Chondrocyte (in vitro differentiated cells): ENCODE measurements around the gene MYB. TPM values are rescaled to one million over a fixed set of nuclear protein-coding genes. Genes with fewer than 3 reads are reported as not detected.

ENCODE experiments used
- DNase-seq: peaks from one replicate; pipeline ENCODE4 v3.0.0; 2021; ENCODE audit warnings: mixed read lengths, low spot score
- H3K27ac Mint-ChIP-seq: one replicate; pipeline ENCODE4 v1.8.0; 2021; ENCODE audit warnings: mild to moderate bottlenecking, moderate library complexity, mixed read lengths; ENCODE audit not compliant: unreplicated experiment
- H3K27me3 Mint-ChIP-seq: 2 replicates; pipeline ENCODE4 v1.8.0; 2021; ENCODE audit warnings: low read depth, mixed read lengths
- H3K36me3 Mint-ChIP-seq: 2 replicates; pipeline ENCODE4 v1.8.0; 2021; ENCODE audit warnings: low read depth, mixed read lengths
- H3K4me1 Mint-ChIP-seq: 2 replicates; pipeline ENCODE4 v1.8.0; 2021; ENCODE audit warnings: low read depth, mild to moderate bottlenecking, mixed read lengths
- H3K4me3 Mint-ChIP-seq: one replicate; pipeline ENCODE4 v1.8.0; 2021; ENCODE audit warnings: mild to moderate bottlenecking, moderate library complexity, mixed read lengths; ENCODE audit not compliant: unreplicated experiment
- H3K9me3 Mint-ChIP-seq: 2 replicates; pipeline ENCODE4 v1.8.0; 2021; ENCODE audit warnings: low read depth, mixed read lengths
- total RNA-seq: library from RNA; stranded (reverse); gene quantifications from 3 replicates; pipeline ENCODE4 v1.2.1, GENCODE V29; 2021
- TF ChIP-seq, protein P1 (sequence below): fragments of 200-600 bp; sonication (generic); IDR thresholded peaks from 2 replicates; pipeline ENCODE4 v1.5.0; 2021; ENCODE audit warnings: antibody characterized with exemption, mild to moderate bottlenecking, moderate library complexity

MYB gene
- total RNA-seq, 1 donor from 2014 or later: 0.20 TPM

DNA sequence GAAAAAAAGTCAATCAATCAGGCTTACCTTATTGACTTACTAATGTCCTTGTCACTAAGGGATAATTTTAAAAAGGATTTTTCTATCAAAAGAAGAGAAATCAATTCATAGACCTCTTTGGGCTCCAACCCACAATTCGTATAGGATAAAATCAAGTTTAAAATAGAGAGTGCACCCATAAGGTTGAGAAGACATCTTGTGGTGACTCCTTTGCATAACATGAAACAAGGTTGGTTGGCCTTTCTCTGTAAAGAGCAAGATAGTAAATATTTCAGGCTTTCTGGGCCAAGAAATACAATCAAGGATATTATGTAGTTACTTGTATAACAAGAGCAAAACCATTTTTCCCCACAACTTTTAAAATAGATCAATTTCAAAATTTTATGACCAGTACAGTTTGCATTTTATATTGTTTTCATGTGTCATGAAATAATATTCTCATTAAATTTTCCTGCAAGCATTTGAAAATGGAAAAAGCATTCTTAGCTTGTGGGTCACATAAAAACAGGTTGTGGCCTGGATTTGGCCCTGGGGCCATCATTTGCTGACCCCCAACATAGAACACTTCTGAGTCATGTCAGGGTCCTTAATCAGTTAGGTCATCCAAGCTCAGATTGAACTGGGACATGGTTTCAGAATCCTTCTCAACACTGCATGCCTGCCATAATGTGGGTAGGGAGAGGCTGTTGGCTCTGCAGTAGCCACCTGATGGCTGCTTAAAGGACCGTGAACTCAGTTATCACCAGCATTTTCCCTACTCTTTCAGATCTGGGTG, 76.7 kb downstream of the MYB start:
- Mint-ChIP-seq H3K36me3 (no peaks in the 10 kb centered on the region), H3K27ac (no peak overlapping the region), H3K4me3 (no peak overlapping the region), H3K9me3 (no peaks in the 10 kb centered on the region), H3K4me1 (no peaks in the 10 kb centered on the region), H3K27me3 (peaks cover 2% of the 10 kb centered on the region)
- TF ChIP-seq, protein P1, sequence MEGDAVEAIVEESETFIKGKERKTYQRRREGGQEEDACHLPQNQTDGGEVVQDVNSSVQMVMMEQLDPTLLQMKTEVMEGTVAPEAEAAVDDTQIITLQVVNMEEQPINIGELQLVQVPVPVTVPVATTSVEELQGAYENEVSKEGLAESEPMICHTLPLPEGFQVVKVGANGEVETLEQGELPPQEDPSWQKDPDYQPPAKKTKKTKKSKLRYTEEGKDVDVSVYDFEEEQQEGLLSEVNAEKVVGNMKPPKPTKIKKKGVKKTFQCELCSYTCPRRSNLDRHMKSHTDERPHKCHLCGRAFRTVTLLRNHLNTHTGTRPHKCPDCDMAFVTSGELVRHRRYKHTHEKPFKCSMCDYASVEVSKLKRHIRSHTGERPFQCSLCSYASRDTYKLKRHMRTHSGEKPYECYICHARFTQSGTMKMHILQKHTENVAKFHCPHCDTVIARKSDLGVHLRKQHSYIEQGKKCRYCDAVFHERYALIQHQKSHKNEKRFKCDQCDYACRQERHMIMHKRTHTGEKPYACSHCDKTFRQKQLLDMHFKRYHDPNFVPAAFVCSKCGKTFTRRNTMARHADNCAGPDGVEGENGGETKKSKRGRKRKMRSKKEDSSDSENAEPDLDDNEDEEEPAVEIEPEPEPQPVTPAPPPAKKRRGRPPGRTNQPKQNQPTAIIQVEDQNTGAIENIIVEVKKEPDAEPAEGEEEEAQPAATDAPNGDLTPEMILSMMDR: peak; percentile 34
- no peak for DNase-seq

DNA sequence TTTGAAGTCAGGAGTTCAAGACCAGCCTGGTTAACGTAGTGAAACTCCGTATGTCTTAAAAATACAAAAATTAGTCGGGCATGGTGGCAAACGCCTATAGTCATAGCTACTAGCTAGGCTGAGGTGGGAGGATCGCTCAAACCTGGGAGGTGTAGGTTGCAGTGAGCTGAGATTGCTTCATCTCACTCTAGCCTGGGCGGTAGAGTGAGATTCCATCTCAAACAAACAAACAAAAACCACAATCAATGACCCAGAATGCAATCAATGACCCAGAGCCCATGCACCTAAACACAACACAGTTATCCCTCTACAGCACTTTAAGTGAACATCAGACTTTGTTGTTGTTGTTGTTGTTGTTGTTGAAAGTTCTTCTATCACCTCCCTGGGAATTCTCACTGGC, 77.9 kb downstream of the MYB start:
- Mint-ChIP-seq H3K4me3 (no peak overlapping the region), H3K9me3 (no peaks in the 10 kb centered on the region), H3K27me3 (peaks cover 2% of the 10 kb centered on the region), H3K4me1 (no peaks in the 10 kb centered on the region), H3K36me3 (no peaks in the 10 kb centered on the region), H3K27ac (no peak overlapping the region)
- DNase-seq: no peak
- TF ChIP-seq, protein P1: no peak

GRCh38 chr6:135260612-135261011, 79.5 kb downstream of the MYB start:
- Mint-ChIP-seq H3K36me3 (no peaks in the 10 kb centered on the region), H3K9me3 (no peaks in the 10 kb centered on the region), H3K27me3 (peaks cover 2% of the 10 kb centered on the region), H3K27ac (no peak overlapping the region), H3K4me1 (no peaks in the 10 kb centered on the region), H3K4me3 (no peak overlapping the region)
- TF ChIP-seq, protein P1: no peak
- no peak for DNase-seq

DNA sequence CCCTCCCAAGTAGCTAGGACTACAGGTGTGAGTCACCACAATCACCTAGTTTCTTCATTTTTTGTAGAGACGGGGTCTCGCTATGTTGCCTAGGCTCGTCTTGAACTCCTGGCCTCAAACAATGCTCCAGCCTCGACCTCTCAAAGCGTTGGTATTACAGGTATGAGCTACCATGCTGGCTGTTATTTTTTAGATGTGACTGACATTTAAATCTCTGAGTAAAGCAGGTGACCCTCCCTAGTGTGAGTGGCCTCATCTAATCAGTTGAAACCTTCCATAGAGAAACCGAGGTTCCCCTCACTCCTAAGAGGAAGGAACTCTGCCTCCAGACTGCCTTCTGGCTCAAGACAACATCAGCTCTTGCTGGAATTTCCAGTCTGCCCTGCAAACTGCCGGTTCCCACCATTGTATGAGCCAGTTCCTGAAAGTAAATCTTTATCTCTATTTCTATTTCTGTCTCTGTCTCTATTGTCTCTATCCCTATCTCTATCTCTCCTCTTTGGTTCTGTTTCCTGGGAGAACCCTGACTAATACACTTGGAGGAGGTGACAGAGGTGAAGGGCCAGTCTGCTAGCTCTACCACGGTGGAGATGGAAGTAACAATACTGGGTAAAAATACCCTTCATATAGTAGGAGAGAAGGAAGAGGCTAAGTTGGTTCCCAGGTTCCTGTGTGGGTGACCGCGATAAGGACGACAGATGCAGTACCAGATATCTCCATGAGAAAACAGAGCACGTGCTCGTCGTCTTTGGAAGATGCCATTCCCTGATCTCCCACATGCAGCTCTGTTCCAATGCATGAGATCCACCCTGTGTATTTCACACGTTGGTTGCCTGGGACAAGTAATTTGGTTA, 81.0 kb downstream of the MYB start:
- peaks cover 2% of the 10 kb centered on the region for H3K27me3 Mint-ChIP-seq
- H3K9me3 Mint-ChIP-seq: no peaks in the 10 kb centered on the region
- H3K36me3 Mint-ChIP-seq: no peaks in the 10 kb centered on the region
- DNase-seq: no peak
- H3K4me3 Mint-ChIP-seq: no peak overlapping the region
- H3K27ac Mint-ChIP-seq: no peak overlapping the region
- TF ChIP-seq, protein P1: no peak
- H3K4me1 Mint-ChIP-seq: no peaks in the 10 kb centered on the region

GRCh38 chr6:135265278-135265677, 84.2 kb downstream of the MYB start:
- Mint-ChIP-seq H3K4me3 (no peak overlapping the region), H3K9me3 (no peaks in the 10 kb centered on the region), H3K4me1 (no peaks in the 10 kb centered on the region), H3K27ac (no peak overlapping the region), H3K27me3 (no peaks in the 10 kb centered on the region), H3K36me3 (no peaks in the 10 kb centered on the region)
- TF ChIP-seq, protein P1: no peak
- DNase-seq: no peak
